Activated CD4-positive, alpha-beta T cell treated with anti-CD3 and anti-CD28 coated beads for 4 hours (primary cell): Measurements from ENCODE around the gene PAK5.
"Not testable (repeated sequence)": the region's sequence is repeated elsewhere in the genome, so short reads cannot be mapped to it uniquely, and the experiment has no call there.

Experiments used
- DNase-seq, 2 donors: peaks; one replicate each; pipeline ENCODE4 v3.0.0-alpha.2; 2020

The PAK5 gene

GRCh38 chr20:9672981-9673380 lies 165.9 kb downstream of the PAK5 start:
- no peak for DNase-seq

- no peak for DNase-seq
Measured at GRCh38 chr20:9672027-9672426, 166.8 kb downstream of the PAK5 start.

- no peak for DNase-seq
Measured at GRCh38 chr20:9668381-9668780, 170.5 kb downstream of the PAK5 start.

GRCh38 chr20:9663423-9663822 lies 175.5 kb downstream of the PAK5 start:
- DNase-seq, result no peak

- no peak for DNase-seq
Measured at GRCh38 chr20:9660236-9660868, 178.5 kb downstream of the PAK5 start.

GRCh38 chr20:9647741-9648140 lies 191.1 kb downstream of the PAK5 start:
- DNase-seq, result no peak

- no peak for DNase-seq
Measured at GRCh38 chr20:9646375-9646774, 192.5 kb downstream of the PAK5 start.

- no peak for DNase-seq
Measured at GRCh38 chr20:9642882-9643281, 196.0 kb downstream of the PAK5 start.

GRCh38 chr20:9641499-9642000 lies 197.3 kb downstream of the PAK5 start:
- DNase-seq, result not testable (repeated sequence)

GRCh38 chr20:9637889-9638288 lies 201.0 kb downstream of the PAK5 start:
- no peak for DNase-seq

- DNase-seq, result no peak
Measured at GRCh38 chr20:9635750-9636149, 203.1 kb downstream of the PAK5 start.

GRCh38 chr20:9634327-9634726 lies 204.5 kb downstream of the PAK5 start:
- no peak for DNase-seq

GRCh38 chr20:9632991-9633390 lies 205.9 kb downstream of the PAK5 start:
- no peak for DNase-seq

GRCh38 chr20:9632265-9632664 lies 206.6 kb downstream of the PAK5 start:
- no peak for DNase-seq

GRCh38 chr20:9630554-9630953 lies 208.3 kb downstream of the PAK5 start:
- no peak for DNase-seq

- DNase-seq, result no peak
Measured at GRCh38 chr20:9629831-9630230, 209.0 kb downstream of the PAK5 start.

GRCh38 chr20:9628589-9628988 lies 210.3 kb downstream of the PAK5 start:
- no peak for DNase-seq

- no peak for DNase-seq
Measured at GRCh38 chr20:9628141-9628540, 210.7 kb downstream of the PAK5 start.

GRCh38 chr20:9627219-9627618 lies 211.7 kb downstream of the PAK5 start:
- DNase-seq, result no peak

- no peak for DNase-seq
Measured at GRCh38 chr20:9626357-9626756, 212.5 kb downstream of the PAK5 start.

GRCh38 chr20:9617940-9618339 lies 220.9 kb downstream of the PAK5 start:
- no peak for DNase-seq

GRCh38 chr20:9616833-9617461 lies 221.9 kb downstream of the PAK5 start:
- peak; percentile 11 to 22 for DNase-seq

- DNase-seq, result no peak
Measured at GRCh38 chr20:9616455-9616805, 222.4 kb downstream of the PAK5 start.

GRCh38 chr20:9615766-9616454 lies 223.0 kb downstream of the PAK5 start:
- DNase-seq, result no peak
